Kidney glomerular epithelial cell (primary cell): ENCODE results near the gene ADGRD1.
"Not testable (repeated sequence)": the region's sequence is repeated elsewhere in the genome, so short reads cannot be mapped to it uniquely, and the experiment has no call there.

Experiments used
- DNase-seq: peaks from one replicate; lab custom pipeline; 2025; lab: John Stamatoyannopoulos, UW

The ADGRD1 gene

GRCh38 chr12:131121705-131122405, 168.1 kb downstream of the ADGRD1 start:
- no peak for DNase-seq

- DNase-seq, result no peak
Observed at GRCh38 chr12:131122631-131123030, 168.9 kb downstream of the ADGRD1 start.

- DNase-seq, result no peak
Observed at GRCh38 chr12:131123817-131124216, 170.1 kb downstream of the ADGRD1 start.

GRCh38 chr12:131124487-131125280, 171.0 kb downstream of the ADGRD1 start:
- DNase-seq, result no peak

- DNase-seq, result no peak
Observed at GRCh38 chr12:131126662-131127173, 173.0 kb downstream of the ADGRD1 start.

GRCh38 chr12:131128556-131128955, 174.8 kb downstream of the ADGRD1 start:
- no peak for DNase-seq

- DNase-seq, result not testable (repeated sequence)
Observed at GRCh38 chr12:131128966-131129619, 175.4 kb downstream of the ADGRD1 start.

GRCh38 chr12:131129839-131130238, 176.1 kb downstream of the ADGRD1 start:
- no peak for DNase-seq

GRCh38 chr12:131130311-131130911, 176.7 kb downstream of the ADGRD1 start:
- DNase-seq, result no peak

- DNase-seq, result no peak
Observed at GRCh38 chr12:131131077-131131807, 177.5 kb downstream of the ADGRD1 start.

GRCh38 chr12:131131808-131132117, 178.1 kb downstream of the ADGRD1 start:
- DNase-seq, result no peak

- peak; percentile 18 for DNase-seq
Observed at GRCh38 chr12:131132118-131132892, 178.6 kb downstream of the ADGRD1 start.

- DNase-seq, result no peak
Observed at GRCh38 chr12:131133015-131133905, 179.6 kb downstream of the ADGRD1 start.

- no peak for DNase-seq
Observed at GRCh38 chr12:131133994-131134393, 180.3 kb downstream of the ADGRD1 start.

GRCh38 chr12:131134523-131135310, 181.0 kb downstream of the ADGRD1 start:
- no peak for DNase-seq

GRCh38 chr12:131135311-131135785, 181.6 kb downstream of the ADGRD1 start:
- no peak for DNase-seq

GRCh38 chr12:131135786-131136538, 182.3 kb downstream of the ADGRD1 start:
- no peak for DNase-seq

- no peak for DNase-seq
Observed at GRCh38 chr12:131136539-131136872, 182.8 kb downstream of the ADGRD1 start.
